ENCODE measurements around the gene FPR2. TPM values are rescaled to one million over a fixed set of nuclear protein-coding genes. Genes with fewer than 3 reads are reported as not detected.

The FPR2 gene
- total and polyA plus RNA-seq, 10 of the 15 experiments (the other 5 are each of a cell fraction or from before 2014, with no cell fraction given) = not detected

DNA sequence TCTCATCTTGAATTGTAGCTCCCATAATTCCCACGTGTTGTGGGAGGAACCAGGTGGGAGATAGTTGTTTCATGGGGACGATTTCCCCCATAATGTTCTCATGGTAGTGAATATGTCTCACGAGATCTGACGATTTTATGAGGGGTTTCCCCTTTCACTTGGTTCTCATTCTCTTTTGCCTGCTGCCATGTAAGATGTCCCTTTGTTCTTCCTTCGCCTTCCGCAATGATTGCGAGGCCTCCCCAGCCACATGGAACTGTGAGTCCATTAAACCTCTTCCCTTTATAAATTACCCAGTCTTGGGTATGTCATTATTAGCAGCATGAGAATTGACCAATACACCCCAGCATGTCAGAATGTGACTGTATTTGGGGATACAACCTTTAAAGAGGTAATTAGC, 5.4 kb upstream of the FPR2 start (continued):
- TF ChIP-seq, protein P1, sequence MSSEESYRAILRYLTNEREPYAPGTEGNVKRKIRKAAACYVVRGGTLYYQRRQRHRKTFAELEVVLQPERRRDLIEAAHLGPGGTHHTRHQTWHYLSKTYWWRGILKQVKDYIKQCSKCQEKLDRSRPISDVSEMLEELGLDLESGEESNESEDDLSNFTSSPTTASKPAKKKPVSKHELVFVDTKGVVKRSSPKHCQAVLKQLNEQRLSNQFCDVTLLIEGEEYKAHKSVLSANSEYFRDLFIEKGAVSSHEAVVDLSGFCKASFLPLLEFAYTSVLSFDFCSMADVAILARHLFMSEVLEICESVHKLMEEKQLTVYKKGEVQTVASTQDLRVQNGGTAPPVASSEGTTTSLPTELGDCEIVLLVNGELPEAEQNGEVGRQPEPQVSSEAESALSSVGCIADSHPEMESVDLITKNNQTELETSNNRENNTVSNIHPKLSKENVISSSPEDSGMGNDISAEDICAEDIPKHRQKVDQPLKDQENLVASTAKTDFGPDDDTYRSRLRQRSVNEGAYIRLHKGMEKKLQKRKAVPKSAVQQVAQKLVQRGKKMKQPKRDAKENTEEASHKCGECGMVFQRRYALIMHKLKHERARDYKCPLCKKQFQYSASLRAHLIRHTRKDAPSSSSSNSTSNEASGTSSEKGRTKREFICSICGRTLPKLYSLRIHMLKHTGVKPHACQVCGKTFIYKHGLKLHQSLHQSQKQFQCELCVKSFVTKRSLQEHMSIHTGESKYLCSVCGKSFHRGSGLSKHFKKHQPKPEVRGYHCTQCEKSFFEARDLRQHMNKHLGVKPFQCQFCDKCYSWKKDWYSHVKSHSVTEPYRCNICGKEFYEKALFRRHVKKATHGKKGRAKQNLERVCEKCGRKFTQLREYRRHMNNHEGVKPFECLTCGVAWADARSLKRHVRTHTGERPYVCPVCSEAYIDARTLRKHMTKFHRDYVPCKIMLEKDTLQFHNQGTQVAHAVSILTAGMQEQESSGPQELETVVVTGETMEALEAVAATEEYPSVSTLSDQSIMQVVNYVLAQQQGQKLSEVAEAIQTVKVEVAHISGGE (CRISPR knock-in tag; IDR thresholded peaks at IDR 0.05) = no peak
- no peak for TF ChIP-seq ASH2L (IDR thresholded peaks at IDR 0.05; ENCODE audit: borderline replicate concordance, low read depth)
- no peak for TF ChIP-seq JUNB (IDR thresholded peaks at IDR 0.05)
- no peak for TF ChIP-seq BRCA1 (IDR thresholded peaks at IDR 0.05; ENCODE audit: low read depth, low read length)

DNA sequence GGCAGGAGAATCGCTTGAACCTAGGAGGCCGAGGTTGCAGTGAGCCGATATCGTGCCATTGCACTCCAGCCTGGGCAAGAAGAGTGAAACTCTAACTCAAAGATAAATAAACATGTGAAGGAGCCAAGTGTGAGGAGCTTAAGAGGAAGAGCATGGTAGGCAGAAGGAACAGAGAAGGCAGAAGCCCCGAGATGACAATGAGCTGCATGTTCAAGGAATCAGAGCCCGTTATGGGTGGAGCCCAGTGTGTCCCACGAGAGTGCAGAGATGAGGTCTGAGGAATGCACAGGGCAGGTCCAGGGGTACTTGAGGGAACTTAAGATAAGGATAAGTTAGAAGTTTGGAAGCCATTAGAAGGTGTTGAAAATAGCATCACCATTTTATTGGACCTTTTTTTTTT, 716 bp downstream of the FPR2 start:
- in situ Hi-C loops (cut with MboI) = no loop called here
- H3K4me3 ChIP-seq = no peak overlapping the region
- H3K9ac ChIP-seq (ENCODE audit: control insufficient read depth, insufficient read depth, low read length) = no peak overlapping the region
- FAIRE-seq (no peak), ATAC-seq (no peak), DNase-seq (ENCODE audit: low read depth, low spot score) (no peak)
- CTCF ChIA-PET = no interaction called here
- H3K79me2 ChIP-seq (ENCODE audit: control insufficient read depth, insufficient read depth, low read length) = no peaks in the 10 kb centered on the region
- H2AFZ ChIP-seq (ENCODE audit: control insufficient read depth, low read depth, low read length) = no peak overlapping the region
- H4K20me1 ChIP-seq (ENCODE audit: control insufficient read depth, insufficient read depth) = no peaks in the 10 kb centered on the region
- H3K4me1 ChIP-seq (ENCODE audit: control insufficient read depth, insufficient read depth, low read length) = no peaks in the 10 kb centered on the region
- POLR2A ChIA-PET = no interaction called here
- H3K27ac ChIP-seq (ENCODE audit: control insufficient read depth, insufficient read depth) = no peak overlapping the region
- H3K4me2 ChIP-seq (ENCODE audit: control insufficient read depth, insufficient read depth) = no peak overlapping the region
- RAD21 ChIA-PET (ENCODE audit: unreplicated experiment) = no interaction called here
- SMC1A ChIA-PET (ENCODE audit: uncharacterized antibody, unreplicated experiment) = no interaction called here
- 20% methylated on average over 7 of the region's 7 CpGs for WGBS (ENCODE audit: insufficient coverage, insufficient replicate concordance, low lambda C conversion rate, missing lambda C conversion rate)
- TF ChIP-seq ZNF217 (IDR thresholded peaks at IDR 0.05) = no peak
- TF ChIP-seq, protein P2, sequence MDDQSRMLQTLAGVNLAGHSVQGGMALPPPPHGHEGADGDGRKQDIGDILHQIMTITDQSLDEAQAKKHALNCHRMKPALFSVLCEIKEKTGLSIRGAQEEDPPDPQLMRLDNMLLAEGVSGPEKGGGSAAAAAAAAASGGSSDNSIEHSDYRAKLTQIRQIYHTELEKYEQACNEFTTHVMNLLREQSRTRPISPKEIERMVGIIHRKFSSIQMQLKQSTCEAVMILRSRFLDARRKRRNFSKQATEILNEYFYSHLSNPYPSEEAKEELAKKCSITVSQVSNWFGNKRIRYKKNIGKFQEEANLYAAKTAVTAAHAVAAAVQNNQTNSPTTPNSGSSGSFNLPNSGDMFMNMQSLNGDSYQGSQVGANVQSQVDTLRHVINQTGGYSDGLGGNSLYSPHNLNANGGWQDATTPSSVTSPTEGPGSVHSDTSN (IDR thresholded peaks at IDR 0.05; ENCODE audit: insufficient replicate concordance, low read depth, low read length) = no peak
- intact Hi-C loops (cut with micrococcal nuclease; ENCODE audit: unreplicated experiment) = no loop called here
- no peaks in the 10 kb centered on the region; the same call in 2 of the 3 replicates for H3K9me3 ChIP-seq (replicated peaks; ENCODE audit: control insufficient read depth, insufficient read depth, low read length)
- BruUV-seq (replicated peaks) = no TSS peak
- no peaks in the 10 kb centered on the region for H3K36me3 ChIP-seq (ENCODE audit: control insufficient read depth in 2 of 2, insufficient read depth in 2 of 2, low read length in 1 of 2)
- H3K27me3 ChIP-seq (replicated peaks in 1 of 2; ENCODE audit: control insufficient read depth in 2 of 2, insufficient read depth in 2 of 2, low read length in 1 of 2) = no peaks in the 10 kb centered on the region

Data from GM12878 (cell line).